ENCODE measurements around the gene ADNP2. TPM values are rescaled to one million over a fixed set of nuclear protein-coding genes. Genes with fewer than 3 reads are reported as not detected.
A peak's percentile ranks its signal among the peaks of the same experiment; 100 is the strongest.

ADNP2 gene
- polyA plus RNA-seq, 3 donors, result 24.4 to 25.5 (median 24.7) TPM

GRCh38 chr18:80168346-80168745, 59.3 kb downstream of the ADNP2 start:
- DNase-seq (ENCODE audit: low read depth in 3 of 3, low spot score in 2 of 3), result no peak

- no peak for DNase-seq (ENCODE audit: low read depth in 3 of 3, low spot score in 2 of 3)
These were observed 59.9 kb downstream of the ADNP2 start for GRCh38 chr18:80168982-80169381.

- no peak for DNase-seq (ENCODE audit: low read depth in 3 of 3, low spot score in 2 of 3)
These were observed 60.5 kb downstream of the ADNP2 start for GRCh38 chr18:80169607-80170006.

- DNase-seq (ENCODE audit: low read depth in 3 of 3, low spot score in 2 of 3), result no peak
These were observed 61.5 kb downstream of the ADNP2 start for GRCh38 chr18:80170395-80171053.

- no peak for DNase-seq (ENCODE audit: low read depth in 3 of 3, low spot score in 2 of 3)
These were observed 62.2 kb downstream of the ADNP2 start for GRCh38 chr18:80171054-80171872.

- DNase-seq (ENCODE audit: low read depth in 3 of 3, low spot score in 2 of 3), result no peak
These were observed 63.0 kb downstream of the ADNP2 start for GRCh38 chr18:80172056-80172455.

- no peak for DNase-seq (ENCODE audit: low read depth in 3 of 3, low spot score in 2 of 3)
These were observed 64.0 kb downstream of the ADNP2 start for GRCh38 chr18:80173060-80173459.

- no peak for DNase-seq (ENCODE audit: low read depth in 3 of 3, low spot score in 2 of 3)
These were observed 66.6 kb downstream of the ADNP2 start for GRCh38 chr18:80175451-80176204.

GRCh38 chr18:80176334-80177073, 67.4 kb downstream of the ADNP2 start:
- peak in 2 of 3 donors; percentile 13 to 44 for DNase-seq (ENCODE audit: low read depth in 3 of 3, low spot score in 2 of 3)

- no peak for DNase-seq (ENCODE audit: low read depth in 3 of 3, low spot score in 2 of 3)
These were observed 68.1 kb downstream of the ADNP2 start for GRCh38 chr18:80177128-80177527.

GRCh38 chr18:80178935-80179818, 70.1 kb downstream of the ADNP2 start:
- no peak for DNase-seq (ENCODE audit: low read depth in 3 of 3, low spot score in 2 of 3)

GRCh38 chr18:80179857-80180558, 70.9 kb downstream of the ADNP2 start:
- no peak for DNase-seq (ENCODE audit: low read depth in 3 of 3, low spot score in 2 of 3)

GRCh38 chr18:80180778-80181564, 71.9 kb downstream of the ADNP2 start:
- DNase-seq (ENCODE audit: low read depth in 3 of 3, low spot score in 2 of 3), result no peak

GRCh38 chr18:80181642-80182461, 72.8 kb downstream of the ADNP2 start:
- no peak for DNase-seq (ENCODE audit: low read depth in 3 of 3, low spot score in 2 of 3)

GRCh38 chr18:80182855-80183254, 73.8 kb downstream of the ADNP2 start:
- DNase-seq (ENCODE audit: low read depth in 3 of 3, low spot score in 2 of 3), result no peak

- DNase-seq (ENCODE audit: low read depth in 3 of 3, low spot score in 2 of 3), result no peak
These were observed 74.4 kb downstream of the ADNP2 start for GRCh38 chr18:80183273-80184050.

Measured in right renal cortex interstitium (tissue), 3 donors.